K562 (cell line): Measurements from ENCODE around the gene LRRC7. TPM values are rescaled to one million over a fixed set of nuclear protein-coding genes. Genes with fewer than 3 reads are reported as not detected.

Source experiments
- ATAC-seq: fragments of 200-7000 bp; cut with Tn5 transposase; 3 replicates; pipeline ENCODE4 v1.9.1; 2020; ENCODE audit warnings: moderate library complexity
- BruUV-seq: library from RNA; stranded (reverse); fragments of 400-500 nt; replicated peaks from 2 replicates; lab custom pipeline; 2021; lab: Mats Ljungman, UMichigan
- CTCF ChIA-PET: fragments of 300-600 bp; formaldehyde crosslinking; extraction: SDS; loops from one replicate; lab custom pipeline; 2021; ENCODE audit warnings: low intra/inter-chr PET ratio; lab: Yijun Ruan, JAX
- POLR2A ChIA-PET: fragments of 300-600, 350-650 bp; sonication (Branson Sonifier 250); formaldehyde crosslinking; extraction: SDS; loops from one replicate; lab custom pipeline; 2021; ENCODE audit warnings: antibody characterized with exemption, inconsistent platforms; lab: Yijun Ruan, JAX
- DNase-seq, 4 experiments: peaks; one replicate each; pipeline versions ENCODE4 v3.0.0 to v3.0.0-alpha.2; 2011 to 2018; ENCODE audit warnings: low spot score in 3 of 4, mixed read lengths in 3 of 4; ENCODE audit errors: extremely low read depth in 1 of 4
- FAIRE-seq: peaks from 2 replicates; lab custom pipeline; 2011; peaks lifted over from hg19 to GRCh38; lab: Jason Lieb, UNC
- H2AFZ ChIP-seq: 2 replicates; pipeline ENCODE4 v1.6.0; 2011; ENCODE audit warnings: low read depth, low read length, control low read depth, inconsistent platforms
- H3K27ac ChIP-seq: fragments of 200-600 bp; 3 replicates; pipeline ENCODE4 v1.8.0; 2011; ENCODE audit warnings: low read depth, mild to moderate bottlenecking, control low read depth, inconsistent platforms, low read length, moderate library complexity, mixed read lengths; ENCODE audit errors: extremely low read depth
- H3K27me3 ChIP-seq, 2 experiments: fragments of 300-600 bp in 1 of 2; 2 replicates in 1 of 2; 3 replicates in 1 of 2; pipeline versions ENCODE4 v1.6.0 to v1.8.0; 2011; ENCODE audit warnings: inconsistent platforms in 2 of 2, low read length in 2 of 2, mild to moderate bottlenecking in 1 of 2, mixed read lengths in 1 of 2, moderate library complexity in 1 of 2; ENCODE audit not compliant: control insufficient read depth in 2 of 2, insufficient read depth in 2 of 2
- H3K36me3 ChIP-seq: fragments of 300-600 bp; 3 replicates; pipeline ENCODE4 v1.8.0; 2011; ENCODE audit warnings: mild to moderate bottlenecking, low read length, inconsistent platforms; ENCODE audit not compliant: control insufficient read depth, insufficient read depth
- H3K4me1 ChIP-seq, 2 experiments: fragments of 200-600 bp in 1 of 2; replicated peaks in 1 of 2; 2 replicates in 1 of 2; 3 replicates in 1 of 2; pipeline versions ENCODE4 v1.5.1 to v1.8.0; 2011; ENCODE audit warnings: inconsistent platforms in 2 of 2, low read length in 2 of 2, mild to moderate bottlenecking in 1 of 2, mixed read lengths in 1 of 2, moderate library complexity in 1 of 2; ENCODE audit not compliant: control insufficient read depth in 2 of 2, insufficient read depth in 2 of 2
- H3K4me2 ChIP-seq: 2 replicates; pipeline ENCODE4 v1.6.1; 2011; ENCODE audit warnings: low read length, control low read depth, inconsistent platforms, mixed read lengths; ENCODE audit not compliant: insufficient read depth
- H3K4me3 ChIP-seq: fragments of 200-600 bp; sonication (generic), shearing (Covaris generic); 2 replicates; pipeline ENCODE4 v1.5.1; 2016; ENCODE audit warnings: control low read depth, inconsistent platforms
- H3K79me2 ChIP-seq: fragments of 200-600 bp; 3 replicates; pipeline ENCODE4 v1.8.0; 2011; ENCODE audit warnings: low read length, inconsistent platforms; ENCODE audit not compliant: control insufficient read depth, insufficient read depth
- H3K9ac ChIP-seq, 2 experiments: 2 replicates each; pipeline versions ENCODE4 v1.6.0 to v1.6.1; 2011; ENCODE audit warnings: low read depth in 2 of 2, low read length in 2 of 2, control low read depth in 1 of 2, inconsistent platforms in 1 of 2, mild to moderate bottlenecking in 1 of 2, mixed read lengths in 1 of 2; ENCODE audit not compliant: insufficient read depth in 1 of 2
- H3K9me1 ChIP-seq: one replicate; pipeline ENCODE4 v1.6.0; 2011; ENCODE audit warnings: inconsistent platforms, mild to moderate bottlenecking, low read length, moderate library complexity; ENCODE audit not compliant: control insufficient read depth, insufficient read depth
- H3K9me3 ChIP-seq: replicated peaks from 2 replicates; pipeline ENCODE4 v1.5.1; 2011; ENCODE audit warnings: low read depth, low read length, inconsistent platforms; ENCODE audit not compliant: control insufficient read depth, insufficient read depth
- H4K20me1 ChIP-seq: replicated peaks from 2 replicates; pipeline ENCODE4 v1.6.1; 2011; ENCODE audit warnings: low read length, inconsistent platforms, mixed read lengths; ENCODE audit not compliant: control insufficient read depth, insufficient read depth
- CBX3 ChIP-seq, 2 experiments: IDR thresholded peaks; 1 replicate in 1 of 2; 2 replicates in 1 of 2; pipeline ENCODE4 v1.6.1; 2012; ENCODE audit warnings: inconsistent platforms in 2 of 2, low read length in 2 of 2, borderline replicate concordance in 1 of 2, control low read depth in 1 of 2
- PHTF2 ChIP-seq: fragments of 250-450 bp; sonication (Bioruptor Pico); IDR thresholded peaks from 2 replicates; pipeline ENCODE4 v1.5.0; 2021; ENCODE audit warnings: mild to moderate bottlenecking
- RAD51 ChIP-seq: fragments of 450-650 bp; IDR thresholded peaks from 2 replicates; pipeline ENCODE4 v1.7.1; 2016; ENCODE audit warnings: low read depth, mild to moderate bottlenecking, borderline replicate concordance
- RFX1 ChIP-seq: fragments of 450-650 bp; IDR thresholded peaks from 2 replicates; pipeline ENCODE4 v1.6.1; 2016; ENCODE audit warnings: mild to moderate bottlenecking, moderate library complexity
- SLC30A9 ChIP-seq: fragments of 250-450 bp; sonication (Bioruptor Pico); IDR thresholded peaks from 2 replicates; pipeline ENCODE4 v1.8.0; 2022; ENCODE audit warnings: mild to moderate bottlenecking, moderate library complexity
- SP1 ChIP-seq: sonication (generic); formaldehyde crosslinking; IDR thresholded peaks from 2 replicates; pipeline ENCODE4 v1.8.1; 2022; ENCODE audit warnings: mild to moderate bottlenecking, missing genetic modification reagents
- ZBTB1 ChIP-seq: sonication (generic); formaldehyde crosslinking; IDR thresholded peaks from 2 replicates; pipeline ENCODE4 v1.8.1; 2023; ENCODE audit warnings: missing genetic modification reagents, low read depth, mild to moderate bottlenecking, borderline replicate concordance
- ZNF217 ChIP-seq: sonication (generic); formaldehyde crosslinking; IDR thresholded peaks from 2 replicates; pipeline ENCODE4 v1.8.0; 2022; ENCODE audit warnings: mild to moderate bottlenecking, missing genetic modification reagents
- ZNF444 ChIP-seq: fragments of 250-450 bp; sonication (Bioruptor Pico); IDR thresholded peaks from 2 replicates; pipeline ENCODE4 v1.4.0; 2020; ENCODE audit warnings: mild to moderate bottlenecking, moderate library complexity
- ZNF707 ChIP-seq: fragments of 250-450 bp; sonication (Bioruptor Pico); conservative IDR thresholded peaks from 2 replicates; pipeline ENCODE4 v1.8.0; 2022; ENCODE audit warnings: inconsistent platforms, mild to moderate bottlenecking, moderate library complexity
- WGBS: fragments of 100-300 bp; shearing (Covaris generic); methylation state at CpG from one replicate; pipeline ENCODE4 v1.1.6; 2016; ENCODE audit warnings: low coverage, mixed read lengths; ENCODE audit not compliant: insufficient coverage; ENCODE audit errors: missing lambda C conversion rate; 5-methylcytosine and 5-hydroxymethylcytosine counted together
- in situ Hi-C: fragments of 300-500 bp; cut with MboI; formaldehyde crosslinking; loops from 4 replicates; pipeline ENCODE4 v1.15.0; 2018; ENCODE audit warnings: inconsistent platforms, mixed read lengths
- intact Hi-C: fragments of 100-400 bp; cut with micrococcal nuclease; formaldehyde crosslinking; loops from 2 replicates; pipeline ENCODE4 v1.14.2; 2022
- polyA plus RNA-seq, 8 experiments: library from polyadenylated mRNA; depleted of rRNA in 4 of 8; stranded (reverse) in 5 of 8; unstranded in 3 of 8; fragments of >200 nt; fragmentation: Nextera tagmentation in 2 of 8; fragmentation: Illumina TruSeq in 1 of 8; extraction: Ambion mirVana in 2 of 8; extraction: Trizol in 1 of 8; gene quantifications; 2 replicates each; pipeline versions ENCODE4 v1.2.1 to v1.2.3, GENCODE V29; 2011 to 2014; ENCODE audit warnings: inconsistent platforms in 1 of 8, missing spikeins in 1 of 8
- total RNA-seq, 7 experiments: library from RNA; depleted of rRNA in 6 of 7; stranded (reverse); fragments of >200 nt in 6 of 7; fragmentation: Illumina TruSeq in 2 of 7; extraction: Trizol in 2 of 7; gene quantifications; 2 replicates each; pipeline versions ENCODE4 v1.2.1 to v1.2.3, GENCODE V29; 2011 to 2021; ENCODE audit warnings: low replicate concordance in 1 of 7
- TF ChIP-seq, protein P1 (sequence below): sonication (generic); formaldehyde crosslinking; IDR thresholded peaks from 2 replicates; pipeline ENCODE4 v1.9.0; 2022; ENCODE audit warnings: mild to moderate bottlenecking, missing genetic modification reagents

Gene LRRC7
- total and polyA plus RNA-seq, 9 of the 15 experiments (the other 6 are each of a cell fraction or from before 2014, with no cell fraction given), result 0.09 to 0.94 (median 0.49) TPM

DNA sequence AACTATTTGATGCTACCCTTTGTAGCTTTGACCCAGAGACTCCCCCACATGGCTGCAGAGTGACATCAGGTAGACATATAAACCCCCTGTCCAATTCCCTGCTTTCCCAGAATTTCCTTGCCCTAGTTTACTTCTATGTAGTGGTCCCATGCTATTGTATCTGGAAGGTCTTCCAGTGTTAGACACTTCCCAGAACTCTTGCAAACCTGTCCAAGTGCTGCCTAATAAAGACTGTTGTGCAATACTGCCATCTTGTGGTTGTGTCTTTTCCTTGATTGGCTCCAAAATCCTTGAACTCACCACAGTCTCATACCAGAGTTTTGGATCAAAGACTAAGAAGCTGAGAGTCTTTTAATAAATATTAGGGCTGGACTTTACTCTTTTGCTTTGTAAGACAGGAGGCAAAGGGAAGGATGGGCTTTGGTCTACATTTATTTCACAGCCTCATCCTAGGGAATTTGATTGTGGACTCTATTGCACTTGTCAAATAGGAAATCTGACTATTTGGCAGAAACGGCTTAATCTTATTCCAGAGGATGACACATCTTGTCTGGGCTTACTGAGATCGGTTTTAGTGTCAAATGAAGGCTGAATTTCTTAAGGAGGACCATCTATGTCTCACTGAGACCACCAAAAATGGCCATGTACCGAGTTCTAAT is 169.9 kb downstream of the LRRC7 start (continued):
- TF ChIP-seq ZNF707, result no peak
- peak in 1 of 2 experiments; percentile 32; a peak in 1 of 3 replicates for TF ChIP-seq CBX3 (IDR thresholded peaks at IDR 0.05; ENCODE audit: borderline replicate concordance in 1 of 2, low read length in 2 of 2)
- no peak for TF ChIP-seq SLC30A9
- TF ChIP-seq ZBTB1 (CRISPR knock-in tag), result no peak

DNA sequence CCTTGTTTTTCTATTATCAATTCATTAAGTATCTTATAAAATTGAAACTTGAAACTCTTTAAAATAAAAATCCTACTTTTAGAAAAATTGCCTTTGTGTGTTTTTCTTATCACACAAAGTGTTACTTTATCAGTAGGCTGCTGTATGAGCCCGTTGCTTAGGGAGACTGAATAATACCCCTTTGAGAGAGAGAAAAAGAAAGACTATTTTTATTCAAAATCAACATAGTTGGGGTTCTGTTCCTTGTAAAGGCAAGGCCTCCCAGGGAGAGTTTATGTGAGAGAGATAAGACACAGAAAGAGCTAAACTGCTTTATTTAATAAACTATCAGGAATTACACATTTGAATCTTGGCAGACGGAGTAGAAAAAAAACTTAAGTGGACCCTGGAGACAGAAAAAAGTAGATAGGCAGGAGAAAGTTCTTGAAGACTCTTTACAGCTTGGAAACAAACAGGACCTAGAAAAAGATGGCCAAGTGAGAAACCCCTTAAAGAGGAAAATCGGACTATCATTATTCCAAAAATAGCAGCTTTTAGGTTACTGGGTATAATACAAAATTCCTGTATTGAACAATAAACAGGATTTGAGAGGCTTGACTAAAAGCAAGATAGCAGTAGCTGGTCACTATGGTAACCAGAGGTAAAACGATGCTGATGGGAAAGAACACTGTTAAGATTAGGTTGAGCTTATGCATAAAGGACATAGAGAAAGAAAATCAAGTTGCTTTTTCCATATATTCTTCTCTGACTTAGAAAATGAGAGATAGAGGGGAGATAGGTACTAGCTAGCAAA is 170.9 kb downstream of the LRRC7 start:
- no peak overlapping the region for H3K4me2 ChIP-seq
- no peaks in the 10 kb centered on the region for H3K27me3 ChIP-seq
- no peaks in the 10 kb centered on the region for H3K79me2 ChIP-seq
- H2AFZ ChIP-seq, result no peak overlapping the region
- FAIRE-seq, result no peak
- H3K9ac ChIP-seq, result no peak overlapping the region
- ChIA-PET POLR2A (no interaction called here), CTCF (interaction anchor here (0.8 to 2.4 kb wide), 3 partner anchors 361 to 1619 kb away, joined by 4 to 10 read pairs (median 5); no protein-coding TSS in a partner anchor)
- no peak for DNase-seq
- H3K9me3 ChIP-seq, result no peaks in the 10 kb centered on the region
- intact Hi-C loops, result loop anchor here (5.0 to 10.0 kb wide), 2 partner anchors 434 to 1621 kb away; no protein-coding TSS in a partner anchor
- H3K4me3 ChIP-seq, result no peak overlapping the region
- H3K4me1 ChIP-seq, result no peaks in the 10 kb centered on the region
- WGBS, result 3% methylated on average over 4 of the region's 4 CpGs
- ATAC-seq, result no peak
- no peaks in the 10 kb centered on the region for H3K36me3 ChIP-seq
- H4K20me1 ChIP-seq, result no peaks in the 10 kb centered on the region
- H3K9me1 ChIP-seq, result no peaks in the 10 kb centered on the region
- TF ChIP-seq, protein P1, sequence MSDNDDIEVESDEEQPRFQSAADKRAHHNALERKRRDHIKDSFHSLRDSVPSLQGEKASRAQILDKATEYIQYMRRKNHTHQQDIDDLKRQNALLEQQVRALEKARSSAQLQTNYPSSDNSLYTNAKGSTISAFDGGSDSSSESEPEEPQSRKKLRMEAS (CRISPR knock-in tag), result no peak
- TF ChIP-seq ZNF217 (CRISPR knock-in tag) (no peak), RFX1 (peak; percentile 16; the same call in 1 of the 2 replicates), SP1 (no peak), RAD51 (no peak), PHTF2 (CRISPR knock-in tag) (no peak), ZNF444 (CRISPR knock-in tag) (no peak)
- TF ChIP-seq, all 486 proteins: peak for 1
- H3K27ac ChIP-seq, result no peak overlapping the region
- BruUV-seq, result no TSS peak
- in situ Hi-C loops, result loop anchor here (25.0 kb wide), 2 partner anchors 1276 to 1626 kb away; no protein-coding TSS in a partner anchor
